ENCODE measurements around the gene STIM2. TPM values are rescaled to one million over a fixed set of nuclear protein-coding genes. Genes with fewer than 3 reads are reported as not detected.

The STIM2 gene
- total and polyA plus RNA-seq, 2 donors (not counting 1 experiment from before 2014, with no cell fraction given) = 19.0 to 33.0 TPM

DNA sequence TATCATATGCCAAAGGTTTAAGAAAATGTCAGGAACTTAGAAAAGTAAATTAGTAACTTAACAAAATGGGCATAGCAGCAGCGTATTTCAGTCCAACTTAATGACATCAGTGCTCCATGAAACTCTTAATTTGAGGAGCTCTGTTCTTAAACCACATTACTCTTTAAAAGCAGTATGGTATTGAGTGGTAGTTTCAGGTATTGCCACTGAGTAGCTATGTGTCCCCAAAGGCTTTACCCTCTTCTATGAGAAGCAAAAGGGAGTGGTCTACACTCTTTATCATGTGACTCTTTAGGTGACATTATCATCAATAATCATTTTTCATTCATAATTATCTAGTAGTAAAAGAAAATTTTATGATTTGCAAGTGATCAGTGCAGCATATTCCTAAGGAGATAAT lies 158.3 kb downstream of the STIM2 start:
- Histone ChIP-seq H4K20me1 (ENCODE audit: control insufficient read depth, extremely low read depth, insufficient read depth, low read length) (no peaks in the 10 kb centered on the region), H3K4me1 (ENCODE audit: control insufficient read depth, extremely low read depth, insufficient read depth, low read length) (no peaks in the 10 kb centered on the region), H3K27ac (ENCODE audit: insufficient read depth, low read length) (no peak overlapping the region), H3K9ac (ENCODE audit: insufficient read depth, low read length) (no peak overlapping the region), H3K27me3 (ENCODE audit: control insufficient read depth, insufficient read depth, low read length) (no peaks in the 10 kb centered on the region), H3K36me3 (ENCODE audit: control insufficient read depth, insufficient read depth, low read length) (peaks cover 2% of the 10 kb centered on the region), H3K4me2 (ENCODE audit: extremely low read depth, insufficient read depth, low read length) (no peak overlapping the region), H3K79me2 (ENCODE audit: control insufficient read depth, insufficient read depth, low read length) (no peaks in the 10 kb centered on the region), H3K9me3 (ENCODE audit: control insufficient read depth, insufficient read depth, low read depth, low read length) (no peaks in the 10 kb centered on the region), H2AFZ (ENCODE audit: low read length) (no peak overlapping the region), H3K4me3 (replicated peaks in 1 of 4; ENCODE audit: control extremely low read depth in 1 of 4, insufficient read depth in 1 of 4, low read depth in 3 of 4, low read length in 4 of 4) (no peak overlapping the region)
- DNase-seq (ENCODE audit: low read depth in 2 of 2) = no peak
- TF ChIP-seq, protein P1, sequence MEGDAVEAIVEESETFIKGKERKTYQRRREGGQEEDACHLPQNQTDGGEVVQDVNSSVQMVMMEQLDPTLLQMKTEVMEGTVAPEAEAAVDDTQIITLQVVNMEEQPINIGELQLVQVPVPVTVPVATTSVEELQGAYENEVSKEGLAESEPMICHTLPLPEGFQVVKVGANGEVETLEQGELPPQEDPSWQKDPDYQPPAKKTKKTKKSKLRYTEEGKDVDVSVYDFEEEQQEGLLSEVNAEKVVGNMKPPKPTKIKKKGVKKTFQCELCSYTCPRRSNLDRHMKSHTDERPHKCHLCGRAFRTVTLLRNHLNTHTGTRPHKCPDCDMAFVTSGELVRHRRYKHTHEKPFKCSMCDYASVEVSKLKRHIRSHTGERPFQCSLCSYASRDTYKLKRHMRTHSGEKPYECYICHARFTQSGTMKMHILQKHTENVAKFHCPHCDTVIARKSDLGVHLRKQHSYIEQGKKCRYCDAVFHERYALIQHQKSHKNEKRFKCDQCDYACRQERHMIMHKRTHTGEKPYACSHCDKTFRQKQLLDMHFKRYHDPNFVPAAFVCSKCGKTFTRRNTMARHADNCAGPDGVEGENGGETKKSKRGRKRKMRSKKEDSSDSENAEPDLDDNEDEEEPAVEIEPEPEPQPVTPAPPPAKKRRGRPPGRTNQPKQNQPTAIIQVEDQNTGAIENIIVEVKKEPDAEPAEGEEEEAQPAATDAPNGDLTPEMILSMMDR (conservative IDR thresholded peaks at IDR 0.05 in 1 of 2, IDR thresholded peaks at IDR 0.05 in 1 of 2; ENCODE audit: low read depth in 1 of 2, low read length in 2 of 2) = no peak

- Histone ChIP-seq H4K20me1 (ENCODE audit: control insufficient read depth, extremely low read depth, insufficient read depth, low read length) (no peaks in the 10 kb centered on the region), H2AFZ (ENCODE audit: low read length) (no peak overlapping the region)
- DNase-seq (ENCODE audit: low read depth in 2 of 2) = no peak
These were observed 159.1 kb downstream of the STIM2 start for GRCh38 chr4:27019766-27020165.

DNA sequence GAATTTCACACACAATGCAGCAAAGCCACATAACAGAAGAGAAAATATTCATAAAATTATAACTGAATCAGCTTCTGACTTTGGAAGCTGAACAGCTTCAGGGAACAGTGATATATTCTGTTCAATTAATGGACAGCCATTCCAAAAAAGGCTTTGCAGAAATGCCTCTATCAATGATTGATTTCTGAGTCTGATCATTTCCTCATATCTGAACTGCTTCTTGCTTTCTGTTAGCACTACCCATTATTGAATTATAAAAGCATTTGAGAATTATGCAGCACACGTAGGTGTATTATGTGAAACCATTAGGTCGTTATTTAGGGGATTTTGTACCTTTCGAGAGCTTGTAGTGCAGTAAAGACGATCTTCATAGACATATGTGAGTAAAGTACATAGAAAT lies 159.6 kb downstream of the STIM2 start:
- H3K4me1 ChIP-seq (ENCODE audit: control insufficient read depth, extremely low read depth, insufficient read depth, low read length) = no peaks in the 10 kb centered on the region
- peaks cover 2% of the 10 kb centered on the region for H3K36me3 ChIP-seq (ENCODE audit: control insufficient read depth, insufficient read depth, low read length)
- H3K9ac ChIP-seq (ENCODE audit: insufficient read depth, low read length) = no peak overlapping the region
- H3K79me2 ChIP-seq (ENCODE audit: control insufficient read depth, insufficient read depth, low read length) = no peaks in the 10 kb centered on the region
- no peak overlapping the region for H3K4me3 ChIP-seq (replicated peaks in 1 of 4; ENCODE audit: control extremely low read depth in 1 of 4, insufficient read depth in 1 of 4, low read depth in 3 of 4, low read length in 4 of 4)
- no peak for DNase-seq (ENCODE audit: low read depth in 2 of 2)
- no peaks in the 10 kb centered on the region for H3K9me3 ChIP-seq (ENCODE audit: control insufficient read depth, insufficient read depth, low read depth, low read length)
- H4K20me1 ChIP-seq (ENCODE audit: control insufficient read depth, extremely low read depth, insufficient read depth, low read length) = no peaks in the 10 kb centered on the region
- H2AFZ ChIP-seq (ENCODE audit: low read length) = no peak overlapping the region
- H3K4me2 ChIP-seq (ENCODE audit: extremely low read depth, insufficient read depth, low read length) = no peak overlapping the region
- H3K27ac ChIP-seq (ENCODE audit: insufficient read depth, low read length) = no peak overlapping the region
- TF ChIP-seq, protein P1 (conservative IDR thresholded peaks at IDR 0.05 in 1 of 2, IDR thresholded peaks at IDR 0.05 in 1 of 2; ENCODE audit: low read depth in 1 of 2, low read length in 2 of 2) = no peak
- no peak for TF ChIP-seq EZH2 (IDR thresholded peaks at IDR 0.05; ENCODE audit: low read length, missing control alignments)
- H3K27me3 ChIP-seq (ENCODE audit: control insufficient read depth, insufficient read depth, low read length) = no peaks in the 10 kb centered on the region

More at GRCh38 chr4:27019766-27020165, 159.1 kb downstream of the STIM2 start:
- no peaks in the 10 kb centered on the region for H3K27me3 ChIP-seq (ENCODE audit: control insufficient read depth, insufficient read depth, low read length)
- peaks cover 2% of the 10 kb centered on the region for H3K36me3 ChIP-seq (ENCODE audit: control insufficient read depth, insufficient read depth, low read length)
- no peak overlapping the region for H3K4me3 ChIP-seq (replicated peaks in 1 of 4; ENCODE audit: control extremely low read depth in 1 of 4, insufficient read depth in 1 of 4, low read depth in 3 of 4, low read length in 4 of 4)
- H3K9me3 ChIP-seq (ENCODE audit: control insufficient read depth, insufficient read depth, low read depth, low read length) = no peaks in the 10 kb centered on the region
- TF ChIP-seq, protein P1 (conservative IDR thresholded peaks at IDR 0.05 in 1 of 2, IDR thresholded peaks at IDR 0.05 in 1 of 2; ENCODE audit: low read depth in 1 of 2, low read length in 2 of 2) = no peak
- no peak for TF ChIP-seq EZH2 (IDR thresholded peaks at IDR 0.05; ENCODE audit: low read length, missing control alignments)
- H3K9ac ChIP-seq (ENCODE audit: insufficient read depth, low read length) = no peak overlapping the region
- H3K27ac ChIP-seq (ENCODE audit: insufficient read depth, low read length) = no peak overlapping the region
- H3K79me2 ChIP-seq (ENCODE audit: control insufficient read depth, insufficient read depth, low read length) = no peaks in the 10 kb centered on the region
- H3K4me2 ChIP-seq (ENCODE audit: extremely low read depth, insufficient read depth, low read length) = no peak overlapping the region
- no peaks in the 10 kb centered on the region for H3K4me1 ChIP-seq (ENCODE audit: control insufficient read depth, extremely low read depth, insufficient read depth, low read length)
